CD4-positive, alpha-beta T cell treated with Interleukin-12 subunit alpha and Interleukin-12 subunit beta, for 1 hour (primary cell): ENCODE results near the gene TYROBP.
"Not testable (repeated sequence)": the region's sequence is repeated elsewhere in the genome, so short reads cannot be mapped to it uniquely, and the experiment has no call there.

ENCODE experiments used
- DNase-seq: peaks from one replicate; pipeline ENCODE4 v3.0.0-alpha.2; 2020

Gene TYROBP

GRCh38 chr19:35908010-35908441 is at the start of gene TYROBP:
Gene TYROBP (minus strand): TSS chr19:35908295. CDS start chr19:35908228, 67 bp downstream.
- DNase-seq = no peak

GRCh38 chr19:35957411-35957810 is 49.3 kb upstream of the TYROBP start:
- DNase-seq = not testable (repeated sequence)

- no peak for DNase-seq
These were observed 48.0 kb upstream of the TYROBP start for GRCh38 chr19:35955881-35956634.

- no peak for DNase-seq
These were observed 41.0 kb upstream of the TYROBP start for GRCh38 chr19:35949131-35949530.

GRCh38 chr19:35946203-35946602 is 38.1 kb upstream of the TYROBP start:
- no peak for DNase-seq

- no peak for DNase-seq
These were observed 37.2 kb upstream of the TYROBP start for GRCh38 chr19:35945121-35945790.

- DNase-seq = no peak
These were observed 36.5 kb upstream of the TYROBP start for GRCh38 chr19:35944556-35944955.

- no peak for DNase-seq
These were observed 35.5 kb upstream of the TYROBP start for GRCh38 chr19:35943321-35944301.

- no peak for DNase-seq
These were observed 34.1 kb upstream of the TYROBP start for GRCh38 chr19:35942235-35942634.

GRCh38 chr19:35940839-35941238 is 32.7 kb upstream of the TYROBP start:
- DNase-seq = no peak

- no peak for DNase-seq
These were observed 32.1 kb upstream of the TYROBP start for GRCh38 chr19:35940078-35940775.

- DNase-seq = no peak
These were observed 31.4 kb upstream of the TYROBP start for GRCh38 chr19:35939307-35940077.

GRCh38 chr19:35938282-35939224 is 30.5 kb upstream of the TYROBP start:
- no peak for DNase-seq

GRCh38 chr19:35937345-35938281 is 29.5 kb upstream of the TYROBP start:
- DNase-seq = no peak

GRCh38 chr19:35936738-35937268 is 28.7 kb upstream of the TYROBP start:
- no peak for DNase-seq

- peak; percentile 55 for DNase-seq
These were observed 28.0 kb upstream of the TYROBP start, which contains the start of gene LRFN3 for GRCh38 chr19:35935911-35936737. Gene LRFN3 (plus strand): TSS chr19:35936374. CDS start chr19:35939426, 3,052 bp downstream.

- DNase-seq = no peak
These were observed 24.3 kb upstream of the TYROBP start for GRCh38 chr19:35932291-35932936.

GRCh38 chr19:35931874-35932202 is 23.7 kb upstream of the TYROBP start:
- DNase-seq = no peak
